GM21723 (cell line): ENCODE data around the gene CA10.

ENCODE experiments used
- ATAC-seq: cut with Tn5 transposase; IDR thresholded peaks from one replicate; pipeline ENCODE4 v1.9.1; 2021; ENCODE audit warnings: mild to moderate bottlenecking, moderate library complexity; ENCODE audit not compliant: unreplicated experiment

Gene CA10

GRCh38 chr17:51820766-51821165 is 337.7 kb downstream of the CA10 start:
- ATAC-seq, result no peak

- no peak for ATAC-seq
Measured at GRCh38 chr17:51820252-51820651, 338.3 kb downstream of the CA10 start.

- ATAC-seq, result no peak
Measured at GRCh38 chr17:51819341-51820219, 338.9 kb downstream of the CA10 start.

- ATAC-seq, result no peak
Measured at GRCh38 chr17:51818777-51819176, 339.7 kb downstream of the CA10 start.

- no peak for ATAC-seq
Measured at GRCh38 chr17:51817955-51818354, 340.6 kb downstream of the CA10 start.

- ATAC-seq, result no peak
Measured at GRCh38 chr17:51817117-51817516, 341.4 kb downstream of the CA10 start.

- ATAC-seq, result no peak
Measured at GRCh38 chr17:51815097-51815496, 343.4 kb downstream of the CA10 start.

- ATAC-seq, result no peak
Measured at GRCh38 chr17:51814521-51814920, 344.0 kb downstream of the CA10 start.

GRCh38 chr17:51813784-51814174 is 344.7 kb downstream of the CA10 start:
- ATAC-seq, result no peak

- ATAC-seq, result no peak
Measured at GRCh38 chr17:51813140-51813783, 345.3 kb downstream of the CA10 start.

- ATAC-seq, result no peak
Measured at GRCh38 chr17:51807460-51807859, 351.1 kb downstream of the CA10 start.

- no peak for ATAC-seq
Measured at GRCh38 chr17:51805765-51806164, 352.7 kb downstream of the CA10 start.

GRCh38 chr17:51805185-51805584 is 353.3 kb downstream of the CA10 start:
- no peak for ATAC-seq

GRCh38 chr17:51803161-51803560 is 355.4 kb downstream of the CA10 start:
- ATAC-seq, result no peak

GRCh38 chr17:51802544-51802943 is 356.0 kb downstream of the CA10 start:
- ATAC-seq, result no peak

GRCh38 chr17:51801626-51802025 is 356.9 kb downstream of the CA10 start:
- no peak for ATAC-seq

GRCh38 chr17:51799981-51800380 is 358.5 kb downstream of the CA10 start:
- no peak for ATAC-seq

- no peak for ATAC-seq
Measured at GRCh38 chr17:51799240-51799639, 359.3 kb downstream of the CA10 start.

GRCh38 chr17:51797150-51797549 is 361.4 kb downstream of the CA10 start:
- no peak for ATAC-seq

GRCh38 chr17:51796026-51796425 is 362.5 kb downstream of the CA10 start:
- ATAC-seq, result no peak

GRCh38 chr17:51795401-51795800 is 363.1 kb downstream of the CA10 start:
- ATAC-seq, result no peak

- no peak for ATAC-seq
Measured at GRCh38 chr17:51794466-51794865, 364.0 kb downstream of the CA10 start.
